Tibial artery (tissue), 4 donors: ENCODE measurements around the gene USP6NL.

Experiments used
- DNase-seq, 2 donors: peaks; one replicate each; pipeline ENCODE4 v3.0.0-alpha.2; 2019
- H3K27ac ChIP-seq, 2 donors: fragments of 200-600 bp; sonication (generic) in 1 of 2; 1 replicate in 1 of 2; 2 replicates in 1 of 2; pipeline ENCODE4 v1.5.1; 2018 to 2019; ENCODE audit warnings: mild to moderate bottlenecking in 1 of 2
- H3K27me3 ChIP-seq, 2 donors: fragments of 200-600 bp; sonication (generic) in 1 of 2; one replicate each; pipeline versions ENCODE4 v1.5.1 to v1.6.0; 2016 to 2019
- H3K36me3 ChIP-seq, 3 donors: fragments of 200-600 bp; sonication (generic) in 2 of 3; one replicate each; pipeline ENCODE4 v1.5.1; 2016 to 2019; ENCODE audit warnings: mild to moderate bottlenecking in 2 of 3
- H3K4me1 ChIP-seq, 4 donors: fragments of 200-600 bp; sonication (generic) in 2 of 4; 1 replicate in 3 of 4; 2 replicates in 1 of 4; pipeline ENCODE4 v1.5.1; 2016 to 2019
- H3K4me3 ChIP-seq, 2 donors: fragments of 200-600 bp; sonication (generic) in 1 of 2; 1 replicate in 1 of 2; 2 replicates in 1 of 2; pipeline ENCODE4 v1.5.1; 2018 to 2019; ENCODE audit warnings: mild to moderate bottlenecking in 2 of 2
- H3K9me3 ChIP-seq, 3 donors: fragments of 200-600 bp; sonication (generic) in 1 of 3; one replicate each; pipeline ENCODE4 v1.5.1; 2016 to 2019
- intact Hi-C: fragments of 100-400 bp; cut with DNase I; formaldehyde crosslinking; loops from one replicate; pipeline ENCODE4 v1.15.0; 2023; ENCODE audit warnings: low total_unique reads
- TF ChIP-seq, protein P1 (sequence below), 2 experiments: fragments of 200-600 bp in 1 of 2; fragments of 450-650 bp in 1 of 2; IDR thresholded peaks; one replicate each; pipeline ENCODE4 v1.5.1; 2017 to 2019; ENCODE audit warnings: antibody characterized with exemption in 2 of 2, mild to moderate bottlenecking in 1 of 2, moderate library complexity in 1 of 2

Gene USP6NL

DNA sequence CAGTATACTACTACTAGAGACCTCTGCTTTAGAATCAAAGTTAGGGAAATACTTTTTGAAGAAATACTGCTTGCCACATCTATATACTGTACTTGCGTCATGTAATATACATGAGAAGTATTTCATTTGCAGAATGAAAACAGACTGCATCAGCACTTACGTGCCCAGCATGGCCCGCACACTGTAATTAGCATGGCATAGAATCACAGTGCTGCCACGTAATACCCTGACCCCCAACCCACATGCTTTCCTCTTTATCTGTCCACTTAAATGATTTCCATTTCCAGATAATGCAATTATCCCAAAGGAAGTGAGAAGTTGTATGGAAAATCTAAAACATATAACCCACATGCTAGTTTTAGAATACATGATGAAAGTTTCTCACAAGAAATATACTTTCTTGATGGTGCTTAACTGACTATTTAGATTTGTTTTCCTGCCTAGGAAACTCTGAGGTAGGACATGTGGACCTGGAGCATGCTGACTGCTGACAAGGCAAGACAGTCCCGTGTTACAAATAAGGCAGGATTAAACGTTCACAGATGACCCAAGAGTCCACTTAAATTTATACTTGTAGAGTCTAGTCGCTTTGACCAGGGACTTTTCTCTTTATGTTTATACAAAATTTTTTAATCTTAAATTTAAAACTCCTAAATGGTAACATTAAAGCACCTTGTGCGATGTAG, 12.6 kb downstream of the USP6NL start:
- no peaks in the 10 kb centered on the region for H3K27me3 ChIP-seq
- H3K36me3 ChIP-seq, result no peaks in the 10 kb centered on the region
- H3K4me3 ChIP-seq, result no peak overlapping the region
- intact Hi-C loops, result no loop called here
- TF ChIP-seq, protein P1, sequence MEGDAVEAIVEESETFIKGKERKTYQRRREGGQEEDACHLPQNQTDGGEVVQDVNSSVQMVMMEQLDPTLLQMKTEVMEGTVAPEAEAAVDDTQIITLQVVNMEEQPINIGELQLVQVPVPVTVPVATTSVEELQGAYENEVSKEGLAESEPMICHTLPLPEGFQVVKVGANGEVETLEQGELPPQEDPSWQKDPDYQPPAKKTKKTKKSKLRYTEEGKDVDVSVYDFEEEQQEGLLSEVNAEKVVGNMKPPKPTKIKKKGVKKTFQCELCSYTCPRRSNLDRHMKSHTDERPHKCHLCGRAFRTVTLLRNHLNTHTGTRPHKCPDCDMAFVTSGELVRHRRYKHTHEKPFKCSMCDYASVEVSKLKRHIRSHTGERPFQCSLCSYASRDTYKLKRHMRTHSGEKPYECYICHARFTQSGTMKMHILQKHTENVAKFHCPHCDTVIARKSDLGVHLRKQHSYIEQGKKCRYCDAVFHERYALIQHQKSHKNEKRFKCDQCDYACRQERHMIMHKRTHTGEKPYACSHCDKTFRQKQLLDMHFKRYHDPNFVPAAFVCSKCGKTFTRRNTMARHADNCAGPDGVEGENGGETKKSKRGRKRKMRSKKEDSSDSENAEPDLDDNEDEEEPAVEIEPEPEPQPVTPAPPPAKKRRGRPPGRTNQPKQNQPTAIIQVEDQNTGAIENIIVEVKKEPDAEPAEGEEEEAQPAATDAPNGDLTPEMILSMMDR (IDR thresholded peaks at IDR 0.05), result no peak
- no peaks in the 10 kb centered on the region for H3K4me1 ChIP-seq
- H3K9me3 ChIP-seq, result no peaks in the 10 kb centered on the region
- DNase-seq, result no peak
- no peak overlapping the region for H3K27ac ChIP-seq

DNA sequence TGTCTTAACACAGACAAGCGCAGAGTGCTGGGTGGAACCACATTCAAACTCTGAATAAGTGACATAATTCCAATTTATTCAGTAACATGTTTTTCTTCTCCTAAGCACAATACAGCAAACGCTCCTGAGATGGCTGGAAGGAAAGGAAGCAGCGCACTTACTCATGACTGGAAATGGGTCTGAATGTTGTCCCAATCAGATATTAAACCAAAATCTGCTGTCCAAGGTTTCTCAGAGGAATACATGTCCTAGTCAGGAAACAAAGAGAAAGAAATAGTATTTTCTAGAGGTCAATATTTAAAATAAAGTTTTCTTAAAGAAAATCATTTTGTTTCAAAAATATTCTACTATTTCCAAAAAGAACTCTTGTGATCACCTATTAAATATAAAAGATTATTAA, 14.0 kb downstream of the USP6NL start:
- no peaks in the 10 kb centered on the region for H3K4me1 ChIP-seq
- intact Hi-C loops, result no loop called here

DNA sequence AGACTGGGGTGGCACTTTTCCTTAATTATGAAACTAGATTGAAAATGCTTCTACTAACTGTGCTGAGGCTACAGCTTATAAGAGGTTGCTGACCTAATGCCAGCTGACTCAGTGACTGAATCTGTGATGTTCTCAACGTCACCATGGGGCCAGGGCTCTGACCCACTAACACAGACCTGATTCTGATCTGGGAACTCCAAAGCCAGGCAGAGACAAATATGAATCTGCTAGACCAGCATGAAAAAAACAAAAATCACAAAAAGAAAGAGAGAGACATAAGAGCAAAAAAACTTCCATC, 16.1 kb downstream of the USP6NL start:
- intact Hi-C loops, result no loop called here
- Histone ChIP-seq H3K4me3 (no peak overlapping the region), H3K27ac (no peak overlapping the region), H3K9me3 (no peaks in the 10 kb centered on the region), H3K27me3 (no peaks in the 10 kb centered on the region), H3K4me1 (no peaks in the 10 kb centered on the region), H3K36me3 (no peaks in the 10 kb centered on the region)
- TF ChIP-seq, protein P1 (IDR thresholded peaks at IDR 0.05), result no peak
- DNase-seq, result no peak

More for the DNA sequence above, 14.0 kb downstream of the USP6NL start:
- Histone ChIP-seq H3K4me3 (no peak overlapping the region), H3K36me3 (no peaks in the 10 kb centered on the region), H3K27me3 (no peaks in the 10 kb centered on the region), H3K9me3 (no peaks in the 10 kb centered on the region), H3K27ac (no peak overlapping the region)
- TF ChIP-seq, protein P1 (IDR thresholded peaks at IDR 0.05), result no peak
- no peak for DNase-seq

DNA sequence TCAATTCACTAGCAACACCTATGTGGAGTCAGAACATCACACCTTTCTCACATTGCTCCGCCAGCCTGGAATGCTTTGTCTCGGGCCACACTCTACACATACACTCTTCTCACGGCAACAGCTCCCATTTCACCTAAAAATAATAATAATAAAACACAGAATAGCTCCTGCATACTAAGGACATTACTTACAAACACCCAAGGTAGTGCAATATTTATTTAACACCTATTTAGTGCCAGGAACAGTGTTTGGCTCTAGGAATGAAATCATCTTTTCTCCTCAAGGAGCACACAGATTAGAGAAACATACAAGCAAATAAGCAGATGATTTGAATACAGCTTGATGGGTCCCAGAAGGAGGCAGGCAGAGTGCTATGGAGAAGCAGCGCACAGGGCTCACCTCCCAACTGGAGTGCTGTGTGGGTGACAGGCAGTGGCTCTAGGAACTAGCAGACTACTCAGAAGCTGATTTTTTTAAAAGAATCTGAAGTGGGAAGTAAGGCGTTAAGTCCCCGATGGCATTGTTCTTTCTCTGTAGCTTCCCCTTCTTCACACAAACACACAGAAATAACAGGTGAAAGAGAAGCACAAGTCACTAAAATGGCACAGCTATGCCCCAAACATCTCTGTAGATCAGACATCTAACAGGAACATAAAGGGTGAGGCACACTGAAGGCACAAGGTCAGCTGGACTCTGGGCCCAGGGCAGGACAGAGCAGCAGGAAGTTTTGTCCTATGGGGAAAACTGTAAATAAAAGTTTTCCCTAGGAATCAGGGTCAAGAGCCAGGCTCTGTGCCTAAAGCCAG, 16.7 kb downstream of the USP6NL start:
- TF ChIP-seq, protein P1 (IDR thresholded peaks at IDR 0.05), result no peak
- Histone ChIP-seq H3K36me3 (no peaks in the 10 kb centered on the region), H3K27ac (no peak overlapping the region), H3K4me3 (no peak overlapping the region), H3K9me3 (no peaks in the 10 kb centered on the region), H3K4me1 (no peaks in the 10 kb centered on the region), H3K27me3 (no peaks in the 10 kb centered on the region)
- intact Hi-C loops, result no loop called here
- DNase-seq, result no peak

DNA sequence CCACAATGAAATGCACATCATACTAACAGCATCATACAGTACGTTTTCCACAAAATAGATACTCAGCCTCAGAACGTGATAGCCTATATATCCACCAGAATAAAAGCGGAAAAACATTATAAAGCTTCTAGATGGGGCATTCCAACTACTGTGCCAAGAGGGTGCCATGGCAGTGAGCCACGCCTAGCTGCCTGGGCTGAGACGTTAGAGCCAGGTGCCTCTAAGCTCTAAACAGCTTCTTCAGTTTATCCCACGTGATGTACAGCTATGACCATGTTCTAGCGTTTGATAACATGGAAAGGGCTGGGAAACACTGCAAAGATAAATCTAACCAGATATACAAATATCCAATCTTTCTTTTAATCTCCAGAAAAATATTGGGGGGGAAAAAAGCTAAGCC, 17.8 kb downstream of the USP6NL start:
- TF ChIP-seq, protein P1 (IDR thresholded peaks at IDR 0.05), result no peak
- no peaks in the 10 kb centered on the region for H3K36me3 ChIP-seq
- no peaks in the 10 kb centered on the region for H3K4me1 ChIP-seq
- intact Hi-C loops, result no loop called here
- no peaks in the 10 kb centered on the region for H3K27me3 ChIP-seq
- H3K9me3 ChIP-seq, result no peaks in the 10 kb centered on the region
- H3K27ac ChIP-seq, result no peak overlapping the region
- H3K4me3 ChIP-seq, result no peak overlapping the region
- no peak for DNase-seq
